ENCODE measurements around the gene ELOVL5. TPM values are rescaled to one million over a fixed set of nuclear protein-coding genes. Genes with fewer than 3 reads are reported as not detected.
A peak's percentile ranks its signal among the peaks of the same experiment; 100 is the strongest.
"Not testable (repeated sequence)": the region's sequence is repeated elsewhere in the genome, so short reads cannot be mapped to it uniquely, and the experiment has no call there.

Gene ELOVL5
- total RNA-seq, 4 donors from 2014 or later, result 39.7 to 84.2 (median 57.4) TPM

- no peak overlapping the region for H3K27ac ChIP-seq
- H3K4me3 ChIP-seq, result no peak overlapping the region
- no peaks in the 10 kb centered on the region for H3K27me3 ChIP-seq
- DNase-seq (ENCODE audit: low spot score in 2 of 2), result no peak
- no peaks in the 10 kb centered on the region for H3K36me3 ChIP-seq
- no peaks in the 10 kb centered on the region for H3K9me3 ChIP-seq
- 77% methylated on average over 7 of the region's 7 CpGs for WGBS
- no peak for TF ChIP-seq POLR2AphosphoS5 (IDR thresholded peaks at IDR 0.05)
- H3K4me1 ChIP-seq, result peaks cover 25% of the 10 kb centered on the region
Measured at GRCh38 chr6:53309059-53309900, 39.5 kb downstream of the ELOVL5 start.

- no peak for DNase-seq (ENCODE audit: low spot score in 2 of 2)
- Histone ChIP-seq H3K36me3 (no peaks in the 10 kb centered on the region), H3K27me3 (no peaks in the 10 kb centered on the region), H3K4me3 (no peak overlapping the region), H3K4me1 (peaks cover 31% of the 10 kb centered on the region), H3K27ac (no peak overlapping the region), H3K9me3 (no peaks in the 10 kb centered on the region)
- WGBS, result 83% methylated on average over 1 of the region's 1 CpG
- TF ChIP-seq EP300 (IDR thresholded peaks at IDR 0.05) (no peak), POLR2A (IDR thresholded peaks at IDR 0.05) (no peak), CTCF (IDR thresholded peaks at IDR 0.05) (no peak), POLR2AphosphoS5 (IDR thresholded peaks at IDR 0.05) (no peak)
Measured at GRCh38 chr6:53306819-53307347, 41.9 kb downstream of the ELOVL5 start.

GRCh38 chr6:53306217-53306616 lies 42.5 kb downstream of the ELOVL5 start:
- 91% methylated on average over 1 of the region's 1 CpG for WGBS
- H3K27ac ChIP-seq; H3K9me3 ChIP-seq; H3K27me3 ChIP-seq; H3K36me3 ChIP-seq; DNase-seq (ENCODE audit: low spot score in 2 of 2); H3K4me3 ChIP-seq: not testable (repeated sequence)
- H3K4me1 ChIP-seq, result peaks cover 37% of the 10 kb centered on the region

GRCh38 chr6:53305506-53306005 lies 43.2 kb downstream of the ELOVL5 start:
- H3K4me3 ChIP-seq; H3K36me3 ChIP-seq; DNase-seq (ENCODE audit: low spot score in 2 of 2); H3K27ac ChIP-seq; H3K27me3 ChIP-seq; H3K9me3 ChIP-seq: not testable (repeated sequence)
- H3K4me1 ChIP-seq, result peaks cover 44% of the 10 kb centered on the region
- WGBS, result 100% methylated on average over 1 of the region's 37 CpGs

- DNase-seq (ENCODE audit: low spot score in 2 of 2); H3K27ac ChIP-seq; H3K4me3 ChIP-seq; H3K27me3 ChIP-seq; H3K36me3 ChIP-seq; H3K9me3 ChIP-seq: not testable (repeated sequence)
- H3K4me1 ChIP-seq, result peaks cover 46% of the 10 kb centered on the region
- 88% methylated on average over 2 of the region's 32 CpGs for WGBS
Measured at GRCh38 chr6:53304953-53305352, 43.8 kb downstream of the ELOVL5 start.

- no peaks in the 10 kb centered on the region for H3K36me3 ChIP-seq
- TF ChIP-seq POLR2A (IDR thresholded peaks at IDR 0.05), result no peak
- no peak for TF ChIP-seq POLR2AphosphoS5 (IDR thresholded peaks at IDR 0.05)
- no peak for TF ChIP-seq EP300 (IDR thresholded peaks at IDR 0.05)
- no peak for TF ChIP-seq CTCF (IDR thresholded peaks at IDR 0.05)
- no peaks in the 10 kb centered on the region for H3K9me3 ChIP-seq
- H3K4me1 ChIP-seq, result peaks cover 39% of the 10 kb centered on the region
- H3K27ac ChIP-seq, result no peak overlapping the region
- 12% methylated on average over 6 of the region's 6 CpGs for WGBS
- peak overlapping the region; percentile 1 for H3K4me3 ChIP-seq
- H3K27me3 ChIP-seq, result no peaks in the 10 kb centered on the region
- DNase-seq (ENCODE audit: low spot score in 2 of 2), result no peak
Measured at GRCh38 chr6:53302678-53303360, 45.9 kb downstream of the ELOVL5 start.

- no peak overlapping the region for H3K4me3 ChIP-seq
Measured at GRCh38 chr6:53301801-53302537, 46.8 kb downstream of the ELOVL5 start.

More at GRCh38 chr6:53301801-53302537, 46.8 kb downstream of the ELOVL5 start:
- TF ChIP-seq EP300 (IDR thresholded peaks at IDR 0.05) (no peak), CTCF (IDR thresholded peaks at IDR 0.05) (no peak), POLR2A (IDR thresholded peaks at IDR 0.05) (no peak), POLR2AphosphoS5 (IDR thresholded peaks at IDR 0.05) (no peak)
- no peak for DNase-seq (ENCODE audit: low spot score in 2 of 2)
- Histone ChIP-seq H3K27ac (peak overlapping the region; percentile 10), H3K36me3 (no peaks in the 10 kb centered on the region), H3K9me3 (no peaks in the 10 kb centered on the region), H3K27me3 (no peaks in the 10 kb centered on the region), H3K4me1 (peaks cover 34% of the 10 kb centered on the region)
- WGBS, result 80% methylated on average over 7 of the region's 7 CpGs
